GM23338 (cell line): Measurements from ENCODE around the gene CNPY4. TPM values are rescaled to one million over a fixed set of nuclear protein-coding genes. Genes with fewer than 3 reads are reported as not detected.

ENCODE experiments used
- ATAC-seq: fragments of 200-7000 bp; cut with Tn5 transposase; 3 replicates; pipeline ENCODE4 v1.9.1; 2020
- DNase-seq: peaks from one replicate; pipeline ENCODE4 v3.0.0-alpha.2; 2015; ENCODE audit warnings: low spot score
- H2AFZ ChIP-seq: fragments of 200-600 bp; sonication (generic); 2 replicates; pipeline ENCODE4 v1.8.0; 2016; ENCODE audit warnings: antibody characterized with exemption, mild to moderate bottlenecking, moderate library complexity
- H3F3A ChIP-seq: fragments of 200-600 bp; sonication (generic); replicated peaks from 2 replicates; pipeline ENCODE4 v1.8.0; 2017; ENCODE audit warnings: antibody characterized with exemption, mixed run types, low read depth
- H3K27ac ChIP-seq: fragments of 200-600 bp; sonication (generic); 2 replicates; pipeline ENCODE4 v1.6.1; 2016; ENCODE audit warnings: low read depth
- H3K27me3 ChIP-seq: fragments of 200-600 bp; sonication (generic); 2 replicates; pipeline ENCODE4 v1.8.0; 2016; ENCODE audit warnings: mild to moderate bottlenecking, mixed run types, moderate library complexity; ENCODE audit not compliant: insufficient read depth
- H3K36me3 ChIP-seq: fragments of 200-600 bp; sonication (generic); 2 replicates; pipeline ENCODE4 v1.8.0; 2016; ENCODE audit warnings: mild to moderate bottlenecking; ENCODE audit not compliant: insufficient read depth
- H3K4me1 ChIP-seq: fragments of 200-600 bp; sonication (generic); 2 replicates; pipeline ENCODE4 v1.8.0; 2016; ENCODE audit warnings: mild to moderate bottlenecking, moderate library complexity; ENCODE audit not compliant: insufficient read depth
- H3K4me2 ChIP-seq: fragments of 200-600 bp; sonication (generic); 2 replicates; pipeline ENCODE4 v1.7.1; 2017; ENCODE audit warnings: mixed run types
- H3K4me3 ChIP-seq: fragments of 200-600 bp; sonication (generic); 2 replicates; pipeline ENCODE4 v1.6.1; 2016; ENCODE audit warnings: mixed run types
- H3K79me2 ChIP-seq: fragments of 200-600 bp; sonication (generic); replicated peaks from 2 replicates; pipeline ENCODE4 v1.8.0; 2017; ENCODE audit warnings: mild to moderate bottlenecking; ENCODE audit not compliant: insufficient read depth
- H3K9me2 ChIP-seq: fragments of 200-600 bp; sonication (generic); 2 replicates; pipeline ENCODE4 v1.8.0; 2017; ENCODE audit not compliant: insufficient read depth
- H4K20me1 ChIP-seq: fragments of 200-600 bp; sonication (generic); replicated peaks from 2 replicates; pipeline ENCODE4 v1.8.0; 2017; ENCODE audit warnings: mild to moderate bottlenecking; ENCODE audit not compliant: insufficient read depth
- H3K27ac Mint-ChIP-seq: 2 replicates; pipeline ENCODE4 v1.8.0; 2020; ENCODE audit warnings: inconsistent platforms, mild to moderate bottlenecking, moderate library complexity, mixed read lengths
- H3K27me3 Mint-ChIP-seq: 3 replicates; pipeline ENCODE4 v1.8.0; 2022; ENCODE audit warnings: low read depth, mild to moderate bottlenecking, moderate library complexity, mixed read lengths, inconsistent platforms; ENCODE audit not compliant: insufficient read depth, poor library complexity
- H3K36me3 Mint-ChIP-seq: 3 replicates; pipeline ENCODE4 v1.8.0; 2021; ENCODE audit warnings: low read depth, mild to moderate bottlenecking, inconsistent platforms, moderate library complexity, mixed read lengths
- H3K4me1 Mint-ChIP-seq: 3 replicates; pipeline ENCODE4 v1.8.0; 2020; ENCODE audit warnings: mild to moderate bottlenecking, inconsistent platforms, mixed read lengths
- H3K4me3 Mint-ChIP-seq: 3 replicates; pipeline ENCODE4 v1.8.0; 2021; ENCODE audit warnings: moderate library complexity, mild to moderate bottlenecking, inconsistent platforms, mixed read lengths
- H3K9me3 Mint-ChIP-seq: 3 replicates; pipeline ENCODE4 v1.8.0; 2020; ENCODE audit warnings: moderate library complexity, mild to moderate bottlenecking, inconsistent platforms, mixed read lengths
- ETS1 ChIP-seq: IDR thresholded peaks from 2 replicates; pipeline ENCODE4 v1.6.1; 2016; ENCODE audit warnings: antibody characterized with exemption
- EZH2 ChIP-seq: fragments of 200-600 bp; sonication (generic); IDR thresholded peaks from one replicate; pipeline ENCODE4 v1.8.0; 2017; ENCODE audit warnings: antibody characterized with exemption, mild to moderate bottlenecking, low read depth; ENCODE audit not compliant: unreplicated experiment
- JUNB ChIP-seq: IDR thresholded peaks from one replicate; pipeline ENCODE4 v1.6.1; 2016; ENCODE audit warnings: antibody characterized with exemption; ENCODE audit not compliant: unreplicated experiment
- ZNF114 ChIP-seq: fragments of 250-450 bp; sonication (Bioruptor Pico); IDR thresholded peaks from 2 replicates; pipeline ENCODE4 v1.5.0; 2020; ENCODE audit warnings: mild to moderate bottlenecking, moderate library complexity
- ZNF462 ChIP-seq: fragments of 250-450 bp; sonication (Bioruptor Pico); IDR thresholded peaks from 2 replicates; pipeline ENCODE4 v1.5.0; 2020; ENCODE audit warnings: mild to moderate bottlenecking, moderate library complexity
- polyA plus RNA-seq: library from polyadenylated mRNA; unstranded; fragments of >200 nt; fragmentation: Nextera tagmentation; extraction: Ambion mirVana; gene quantifications from 2 replicates; pipeline ENCODE4 v1.2.1, GENCODE V29; 2016
- total RNA-seq: library from RNA; depleted of rRNA; stranded (reverse); fragments of >200 nt; shearing (Covaris generic); gene quantifications from 2 replicates; pipeline ENCODE4 v1.2.3, GENCODE V29; 2014

CNPY4 gene
- total and polyA plus RNA-seq, 2 experiments from 2014 or later, result 10.7 to 12.0 TPM

GRCh38 chr7:100156331-100157068 is 37.1 kb downstream of the CNPY4 start:
- H3K4me3 ChIP-seq, result no peak overlapping the region
- no peaks in the 10 kb centered on the region for H3K9me2 ChIP-seq
- DNase-seq, result no peak
- H3K4me2 ChIP-seq, result peak overlapping the region; percentile 88; the same call in 1 of the 2 replicates
- ATAC-seq, result no peak
- H4K20me1 ChIP-seq, result peaks cover 14% of the 10 kb centered on the region
- TF ChIP-seq JUNB (no peak), EZH2 (no peak), ETS1 (no peak), ZNF114 (CRISPR knock-in tag) (no peak), ZNF462 (CRISPR knock-in tag) (no peak)
- peaks cover 56% of the 10 kb centered on the region for H3K36me3 Mint-ChIP-seq
- peaks cover 4% of the 10 kb centered on the region; the same call in 1 of the 2 replicates for H3K79me2 ChIP-seq
- peak overlapping the region; percentile 83 for H3K4me3 Mint-ChIP-seq
- peaks cover 25% of the 10 kb centered on the region for H3K27me3 Mint-ChIP-seq
- H3K27me3 ChIP-seq, result no peaks in the 10 kb centered on the region
- peaks cover 39% of the 10 kb centered on the region for H3F3A ChIP-seq
- H3K27ac ChIP-seq, result no peak overlapping the region
- no peaks in the 10 kb centered on the region for H3K9me3 Mint-ChIP-seq
- H3K4me1 Mint-ChIP-seq, result peaks cover 31% of the 10 kb centered on the region
- H3K36me3 ChIP-seq, result no peaks in the 10 kb centered on the region
- peaks cover 7% of the 10 kb centered on the region; the same call in 1 of the 2 replicates for H3K4me1 ChIP-seq
- H3K27ac Mint-ChIP-seq, result no peak overlapping the region
- H2AFZ ChIP-seq, result no peak overlapping the region
